OCI-LY3 (cell line): ENCODE results near the gene HOXD3.

Experiments
- H2AFZ ChIP-seq: fragments of 200-600, 300-600 bp; shearing (Covaris generic); 2 replicates; pipeline ENCODE4 v1.6.0; 2014; ENCODE audit warnings: antibody characterized with exemption, low read depth, low read length
- H3K27ac ChIP-seq: fragments of 200-600, 300-600 bp; sonication (generic); 2 replicates; pipeline ENCODE4 v1.5.1; 2014; ENCODE audit warnings: mild to moderate bottlenecking, low read length, moderate library complexity, mixed read lengths
- H3K27me3 ChIP-seq: fragments of 200-600, 300-600 bp; sonication (generic); 2 replicates; pipeline ENCODE4 v1.6.1; 2014; ENCODE audit warnings: low read depth, low read length, mixed read lengths
- H3K36me3 ChIP-seq: fragments of 200-600, 300-600 bp; sonication (generic); replicated peaks from 2 replicates; pipeline ENCODE3; 2014; ENCODE audit warnings: low read depth, low read length, mixed read lengths
- H3K4me1 ChIP-seq: fragments of 300-600, 200-600 bp; sonication (generic); 2 replicates; pipeline ENCODE4 v1.6.1; 2014; ENCODE audit warnings: low read length, mixed read lengths
- H3K4me2 ChIP-seq: fragments of 200-600, 300-600 bp; sonication (generic); 2 replicates; pipeline ENCODE4 v1.6.1; 2014; ENCODE audit warnings: low read length, mixed read lengths
- H3K4me3 ChIP-seq: fragments of 300-600, 200-600 bp; sonication (generic); 2 replicates; pipeline ENCODE4 v1.5.1; 2014; ENCODE audit warnings: antibody characterized with exemption, mild to moderate bottlenecking, low read length, moderate library complexity
- H3K79me2 ChIP-seq: fragments of 300-600, 200-600 bp; shearing (Covaris generic); 2 replicates; pipeline ENCODE4 v1.6.1; 2014; ENCODE audit warnings: mild to moderate bottlenecking, low read length, mixed read lengths
- H3K9ac ChIP-seq: fragments of 300-600, 200-600 bp; shearing (Covaris generic); 2 replicates; pipeline ENCODE4 v1.6.0; 2014; ENCODE audit warnings: mild to moderate bottlenecking, low read length, moderate library complexity
- H3K9me3 ChIP-seq: fragments of 200-600, 300-600 bp; shearing (Covaris generic); 2 replicates; pipeline ENCODE4 v1.6.1; 2014; ENCODE audit warnings: low read length, mixed read lengths; ENCODE audit not compliant: insufficient read depth
- H4K20me1 ChIP-seq: fragments of 200-600, 300-600 bp; sonication (generic); 2 replicates; pipeline ENCODE4 v1.6.1; 2016; ENCODE audit warnings: low read length, mixed read lengths; ENCODE audit not compliant: insufficient read depth
- EZH2phosphoT487 ChIP-seq: fragments of 200-600 bp; shearing (Covaris generic); IDR thresholded peaks from 2 replicates; pipeline ENCODE4 v1.6.1; 2018; ENCODE audit warnings: antibody characterized with exemption, mixed run types, low read depth
- TF ChIP-seq, protein P1 (sequence below): fragments of 200-600, 300-600 bp; sonication (generic); IDR thresholded peaks from 2 replicates; pipeline ENCODE4 v1.5.1; 2014; ENCODE audit warnings: antibody characterized with exemption, low read length, low read depth

HOXD3 gene

DNA sequence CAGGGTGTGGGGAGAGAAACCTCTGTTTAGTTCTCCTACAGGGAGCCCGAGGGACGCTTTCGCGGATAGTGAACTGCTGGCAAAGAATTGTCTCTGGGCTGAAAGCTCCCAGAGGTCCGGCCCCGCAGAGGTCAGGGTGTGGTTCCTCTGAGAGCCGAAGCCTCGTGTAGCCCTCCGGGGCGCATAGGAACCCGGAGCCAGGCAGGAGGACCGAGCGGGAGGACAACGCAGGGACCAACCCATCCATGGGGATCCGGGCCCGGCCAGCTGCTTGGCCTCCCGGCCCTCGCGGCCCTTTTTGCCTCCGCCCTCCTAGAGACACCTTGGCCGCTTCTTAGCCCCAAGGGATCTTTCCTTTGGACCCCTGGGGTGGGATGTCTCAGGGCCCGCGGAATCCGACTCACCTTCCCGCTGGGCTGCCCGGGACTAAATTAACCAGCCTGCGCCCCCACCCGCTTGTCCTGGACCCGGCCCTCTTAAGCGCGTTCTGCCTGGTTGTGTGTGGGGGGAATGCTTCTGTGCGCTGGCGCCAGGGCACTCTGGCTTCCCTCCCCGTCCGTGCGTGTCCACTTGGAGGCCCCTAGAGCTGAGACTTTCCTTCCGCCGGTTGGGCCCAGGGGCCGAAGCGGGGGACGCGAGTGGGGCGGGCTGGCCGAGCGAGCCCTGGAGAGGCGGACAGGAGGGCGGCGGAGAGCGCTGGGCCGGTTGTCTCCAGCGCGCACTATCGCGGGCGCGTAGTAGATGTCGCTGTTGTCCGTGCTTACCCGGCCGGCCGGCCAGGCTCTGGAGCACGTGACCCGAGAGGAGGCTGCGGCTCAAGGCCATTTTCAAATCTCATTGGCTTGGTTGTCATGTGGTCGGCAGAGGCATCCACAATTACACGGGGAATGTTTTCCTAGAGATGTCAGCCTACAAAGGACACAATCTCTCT, 41.0 kb upstream of the HOXD3 start, which contains the start of gene HOXD10:
Gene HOXD10 (plus strand): TSS at position 896 of the 931 bp plus-strand sequence. CDS start 56 bp downstream, outside the sequence.
- Histone ChIP-seq H3K9me3 (no peaks in the 10 kb centered on the region), H3K4me3 (no peak within 1 kb of the TSS), H3K27ac (no peak within 1 kb of the TSS), H3K79me2 (no peaks in the 10 kb centered on the region), H2AFZ (no peak within 1 kb of the TSS), H4K20me1 (no peaks in the 10 kb centered on the region), H3K9ac (no peak within 1 kb of the TSS), H3K27me3 (no peaks in the 10 kb centered on the region), H3K4me1 (no peaks in the 10 kb centered on the region), H3K4me2 (no peak within 1 kb of the TSS), H3K36me3 (no peaks in the 10 kb centered on the region)
- no peak for TF ChIP-seq EZH2phosphoT487
- TF ChIP-seq, protein P1, sequence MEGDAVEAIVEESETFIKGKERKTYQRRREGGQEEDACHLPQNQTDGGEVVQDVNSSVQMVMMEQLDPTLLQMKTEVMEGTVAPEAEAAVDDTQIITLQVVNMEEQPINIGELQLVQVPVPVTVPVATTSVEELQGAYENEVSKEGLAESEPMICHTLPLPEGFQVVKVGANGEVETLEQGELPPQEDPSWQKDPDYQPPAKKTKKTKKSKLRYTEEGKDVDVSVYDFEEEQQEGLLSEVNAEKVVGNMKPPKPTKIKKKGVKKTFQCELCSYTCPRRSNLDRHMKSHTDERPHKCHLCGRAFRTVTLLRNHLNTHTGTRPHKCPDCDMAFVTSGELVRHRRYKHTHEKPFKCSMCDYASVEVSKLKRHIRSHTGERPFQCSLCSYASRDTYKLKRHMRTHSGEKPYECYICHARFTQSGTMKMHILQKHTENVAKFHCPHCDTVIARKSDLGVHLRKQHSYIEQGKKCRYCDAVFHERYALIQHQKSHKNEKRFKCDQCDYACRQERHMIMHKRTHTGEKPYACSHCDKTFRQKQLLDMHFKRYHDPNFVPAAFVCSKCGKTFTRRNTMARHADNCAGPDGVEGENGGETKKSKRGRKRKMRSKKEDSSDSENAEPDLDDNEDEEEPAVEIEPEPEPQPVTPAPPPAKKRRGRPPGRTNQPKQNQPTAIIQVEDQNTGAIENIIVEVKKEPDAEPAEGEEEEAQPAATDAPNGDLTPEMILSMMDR, result no peak

DNA sequence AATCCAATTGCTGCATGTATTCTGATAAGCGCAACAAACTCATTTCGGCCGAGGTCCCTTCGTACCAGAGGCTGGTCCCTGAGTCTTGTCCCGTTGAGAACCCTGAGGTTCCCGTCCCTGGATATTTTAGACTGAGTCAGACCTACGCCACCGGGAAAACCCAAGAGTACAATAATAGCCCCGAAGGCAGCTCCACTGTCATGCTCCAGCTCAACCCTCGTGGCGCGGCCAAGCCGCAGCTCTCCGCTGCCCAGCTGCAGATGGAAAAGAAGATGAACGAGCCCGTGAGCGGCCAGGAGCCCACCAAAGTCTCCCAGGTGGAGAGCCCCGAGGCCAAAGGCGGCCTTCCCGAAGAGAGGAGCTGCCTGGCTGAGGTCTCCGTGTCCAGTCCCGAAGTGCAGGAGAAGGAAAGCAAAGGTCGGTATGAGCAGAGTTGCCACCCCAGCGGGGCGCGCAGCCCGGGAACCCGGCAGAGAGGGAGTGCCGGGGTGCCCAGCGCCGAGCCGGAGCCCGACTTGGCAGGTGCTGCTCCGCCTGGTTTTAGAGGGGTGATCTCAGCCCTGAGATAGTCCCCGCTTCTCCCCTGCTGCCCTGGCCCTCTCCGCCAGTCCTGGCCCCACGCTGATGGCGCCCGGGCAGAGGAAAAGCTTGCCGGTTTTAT, 39.8 kb upstream of the HOXD3 start:
- Histone ChIP-seq H3K4me1 (no peaks in the 10 kb centered on the region), H4K20me1 (no peaks in the 10 kb centered on the region), H3K9me3 (no peaks in the 10 kb centered on the region), H2AFZ (no peak overlapping the region), H3K4me3 (no peak overlapping the region), H3K27ac (no peak overlapping the region), H3K9ac (no peak overlapping the region), H3K4me2 (no peak overlapping the region), H3K79me2 (no peaks in the 10 kb centered on the region), H3K27me3 (no peaks in the 10 kb centered on the region), H3K36me3 (no peaks in the 10 kb centered on the region)
- TF ChIP-seq EZH2phosphoT487, result no peak
- TF ChIP-seq, protein P1, result no peak

DNA sequence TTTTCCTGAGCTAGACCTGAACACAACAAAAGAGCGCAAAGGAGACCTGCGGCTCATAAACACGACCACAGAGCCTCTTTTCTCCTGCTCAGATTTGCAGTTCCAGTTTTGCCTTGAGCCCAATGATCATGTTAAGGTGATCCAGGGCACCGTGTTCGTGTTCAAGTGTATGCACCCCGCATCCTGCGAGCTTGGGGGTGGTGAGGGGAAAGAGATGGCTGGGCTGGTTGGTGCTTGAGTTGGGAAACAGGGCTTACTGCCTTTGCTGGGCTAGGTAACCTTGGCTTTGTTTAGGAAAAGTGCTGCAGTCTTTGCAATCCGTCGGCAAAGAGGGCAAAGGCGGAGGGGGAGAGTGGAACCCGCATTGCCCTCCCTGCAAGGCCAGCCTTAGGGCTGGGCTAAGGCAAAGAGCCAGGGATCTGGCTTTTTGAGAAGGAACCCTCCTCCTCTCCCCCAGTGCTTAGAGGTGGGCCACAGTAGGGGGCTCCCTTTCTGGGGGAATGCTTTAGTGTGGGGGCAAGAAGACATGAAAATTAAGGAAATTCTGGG, 39.2 kb upstream of the HOXD3 start:
- no peaks in the 10 kb centered on the region for H4K20me1 ChIP-seq
- no peak for TF ChIP-seq EZH2phosphoT487
- TF ChIP-seq, protein P1, result no peak
- H2AFZ ChIP-seq, result no peak overlapping the region
- no peak overlapping the region for H3K27ac ChIP-seq
- no peaks in the 10 kb centered on the region for H3K4me1 ChIP-seq
- H3K9me3 ChIP-seq, result no peaks in the 10 kb centered on the region
- H3K4me3 ChIP-seq, result no peak overlapping the region
- H3K9ac ChIP-seq, result no peak overlapping the region
- no peak overlapping the region for H3K4me2 ChIP-seq
- no peaks in the 10 kb centered on the region for H3K79me2 ChIP-seq
- no peaks in the 10 kb centered on the region for H3K36me3 ChIP-seq
- no peaks in the 10 kb centered on the region for H3K27me3 ChIP-seq
